H1 (cell line): ENCODE measurements around the gene C22orf42. TPM values are rescaled to one million over a fixed set of nuclear protein-coding genes. Genes with fewer than 3 reads are reported as not detected.

Experiments
- CTCF ChIA-PET: fragments of 300-600 bp; sonication (Branson Sonifier 250); formaldehyde crosslinking; loops from one replicate; lab custom pipeline; 2021; ENCODE audit not compliant: partially characterized antibody; lab: Charles Lee
- POLR2A ChIA-PET: fragments of 300-600 bp; sonication (Branson Sonifier 250); formaldehyde crosslinking; loops from one replicate; lab custom pipeline; 2021; ENCODE audit warnings: inconsistent platforms; ENCODE audit not compliant: partially characterized antibody; lab: Charles Lee
- DNase-seq, 2 experiments: peaks; one replicate each; pipeline versions ENCODE4 v3.0.0 to v3.0.0-alpha.2; 2010 to 2022; ENCODE audit warnings: low spot score in 2 of 2, low read depth in 1 of 2, mixed read lengths in 1 of 2
- FAIRE-seq: peaks from 2 replicates; lab custom pipeline; 2011; peaks lifted over from hg19 to GRCh38; lab: Jason Lieb, UNC
- H2AFZ ChIP-seq: 2 replicates; pipeline ENCODE4 v1.8.1; 2012; ENCODE audit warnings: low read length, inconsistent platforms
- H2AK5ac ChIP-seq: 2 replicates; pipeline ENCODE4 v1.6.1; 2013; ENCODE audit warnings: low read depth, low read length
- H2BK120ac ChIP-seq: replicated peaks from 2 replicates; pipeline ENCODE3; 2013; ENCODE audit warnings: low read depth, low read length, inconsistent platforms
- H2BK12ac ChIP-seq: 2 replicates; pipeline ENCODE4 v1.6.1; 2013; ENCODE audit warnings: low read depth, low read length
- H2BK15ac ChIP-seq: 2 replicates; pipeline ENCODE4 v1.6.1; 2013; ENCODE audit warnings: low read length
- H2BK20ac ChIP-seq: 2 replicates; pipeline ENCODE4 v1.6.1; 2013; ENCODE audit warnings: low read length
- H2BK5ac ChIP-seq: 2 replicates; pipeline ENCODE4 v1.6.1; 2013; ENCODE audit warnings: low read depth, low read length
- H3K14ac ChIP-seq: 2 replicates; pipeline ENCODE4 v1.6.1; 2013; ENCODE audit warnings: inconsistent platforms; ENCODE audit not compliant: insufficient read length
- H3K18ac ChIP-seq: 2 replicates; pipeline ENCODE4 v1.6.1; 2013; ENCODE audit warnings: low read length; ENCODE audit errors: extremely low read depth
- H3K23ac ChIP-seq: 2 replicates; pipeline ENCODE4 v1.6.1; 2013; ENCODE audit warnings: inconsistent platforms; ENCODE audit not compliant: insufficient read length
- H3K23me2 ChIP-seq: 2 replicates; pipeline ENCODE4 v1.6.1; 2013; ENCODE audit warnings: low read depth, low read length
- H3K27ac ChIP-seq: 2 replicates; pipeline ENCODE4 v1.6.1; 2011; ENCODE audit warnings: low read depth, low read length, inconsistent platforms
- H3K27me3 ChIP-seq, 4 experiments: replicated peaks in 1 of 4; 1 replicate in 1 of 4; 2 replicates in 3 of 4; pipeline versions ENCODE4 v1.6.1 to v1.8.1; 2011 to 2013; ENCODE audit warnings: low read length in 3 of 4, mild to moderate bottlenecking in 3 of 4, inconsistent platforms in 2 of 4, mixed read lengths in 2 of 4, moderate library complexity in 1 of 4; ENCODE audit not compliant: control insufficient read depth in 3 of 4, insufficient read depth in 3 of 4; ENCODE audit errors: extremely low read depth in 1 of 4
- H3K36me3 ChIP-seq, 4 experiments: 2 replicates each; pipeline versions ENCODE4 v1.6.1 to v1.8.1; 2011 to 2013; ENCODE audit warnings: mild to moderate bottlenecking in 4 of 4, low read length in 3 of 4, moderate library complexity in 2 of 4, control low read depth in 1 of 4, inconsistent platforms in 1 of 4; ENCODE audit not compliant: insufficient read depth in 4 of 4, control insufficient read depth in 2 of 4
- H3K4ac ChIP-seq: replicated peaks from 2 replicates; pipeline ENCODE3; 2013; ENCODE audit warnings: low read length, low read depth, mixed read lengths, inconsistent platforms; ENCODE audit not compliant: insufficient read length
- H3K4me1 ChIP-seq, 4 experiments: replicated peaks in 1 of 4; 1 replicate in 1 of 4; 2 replicates in 3 of 4; pipeline versions ENCODE4 v1.6.1 to v1.8.1; 2011 to 2013; ENCODE audit warnings: low read length in 3 of 4, inconsistent platforms in 2 of 4, mixed read lengths in 1 of 4; ENCODE audit not compliant: insufficient read depth in 4 of 4, control insufficient read depth in 3 of 4
- H3K4me2 ChIP-seq, 2 experiments: 2 replicates each; pipeline versions ENCODE4 v1.6.1 to v1.8.1; 2011 to 2013; ENCODE audit warnings: low read depth in 2 of 2, low read length in 2 of 2, control low read depth in 1 of 2, inconsistent platforms in 1 of 2, mild to moderate bottlenecking in 1 of 2; ENCODE audit not compliant: insufficient read depth in 1 of 2
- H3K4me3 ChIP-seq, 4 experiments: fragments of 200-600, 300-600 bp in 1 of 4; sonication (generic), shearing (Covaris generic), sonication (Bioruptor Twin) in 1 of 4; 2 replicates each; pipeline versions ENCODE4 v1.5.1 to v1.8.1; 2011 to 2016; ENCODE audit warnings: low read length in 4 of 4, low read depth in 3 of 4, control low read depth in 2 of 4, inconsistent platforms in 2 of 4, mild to moderate bottlenecking in 2 of 4, mixed read lengths in 1 of 4, moderate library complexity in 1 of 4; ENCODE audit not compliant: insufficient read depth in 2 of 4; ENCODE audit errors: extremely low read depth in 1 of 4
- H3K56ac ChIP-seq: replicated peaks from 2 replicates; pipeline ENCODE3; 2013; ENCODE audit warnings: low read depth, mild to moderate bottlenecking, mixed read lengths, low read length, inconsistent platforms; ENCODE audit not compliant: insufficient read length
- H3K79me1 ChIP-seq: 2 replicates; pipeline ENCODE4 v1.6.1; 2013; ENCODE audit warnings: low read depth, low read length, control low read depth
- H3K79me2 ChIP-seq, 2 experiments: 2 replicates each; pipeline versions ENCODE4 v1.6.1 to v1.8.1; 2012 to 2013; ENCODE audit warnings: low read length in 2 of 2, mild to moderate bottlenecking in 2 of 2, inconsistent platforms in 1 of 2; ENCODE audit not compliant: insufficient read depth in 2 of 2, control insufficient read depth in 1 of 2
- H3K9ac ChIP-seq, 4 experiments: replicated peaks in 1 of 4; 1 replicate in 1 of 4; 2 replicates in 3 of 4; pipeline versions ENCODE4 v1.6.1 to v1.8.1; 2011 to 2013; ENCODE audit warnings: low read depth in 3 of 4, low read length in 3 of 4, control low read depth in 2 of 4, mild to moderate bottlenecking in 2 of 4, moderate library complexity in 2 of 4, inconsistent platforms in 1 of 4; ENCODE audit errors: extremely low read depth in 1 of 4
- H3K9me3 ChIP-seq, 2 experiments: 2 replicates each; pipeline versions ENCODE4 v1.6.1 to v1.8.1; 2012 to 2013; ENCODE audit warnings: mild to moderate bottlenecking in 2 of 2, moderate library complexity in 2 of 2, control low read depth in 1 of 2, inconsistent platforms in 1 of 2, low read depth in 1 of 2, low read length in 1 of 2, mixed read lengths in 1 of 2; ENCODE audit not compliant: insufficient read depth in 2 of 2
- H4K20me1 ChIP-seq, 2 experiments: replicated peaks in 1 of 2; 2 replicates each; pipeline versions ENCODE3 to v1.8.1; 2011 to 2013; ENCODE audit warnings: inconsistent platforms in 2 of 2, low read length in 2 of 2, mild to moderate bottlenecking in 1 of 2; ENCODE audit not compliant: insufficient read depth in 2 of 2, control insufficient read depth in 1 of 2
- H4K5ac ChIP-seq: 2 replicates; pipeline ENCODE4 v1.6.1; 2013; ENCODE audit warnings: low read length, low read depth, mixed read lengths, inconsistent platforms; ENCODE audit not compliant: insufficient read length
- H4K8ac ChIP-seq: 2 replicates; pipeline ENCODE4 v1.8.0; 2013; ENCODE audit warnings: mild to moderate bottlenecking, moderate library complexity, low read length, inconsistent platforms; ENCODE audit not compliant: insufficient read depth; ENCODE audit errors: extremely low read depth
- H4K91ac ChIP-seq: replicated peaks from 2 replicates; pipeline ENCODE3; 2013; ENCODE audit warnings: low read length, mixed read lengths, inconsistent platforms; ENCODE audit not compliant: insufficient read length
- CHD2 ChIP-seq: IDR thresholded peaks from 2 replicates; pipeline ENCODE4 v1.6.1; 2012; ENCODE audit warnings: low read length, improper control_type of control experiment
- YY1 ChIP-seq: IDR thresholded peaks from 2 replicates; pipeline ENCODE4 v1.6.1; 2011; ENCODE audit warnings: low read depth, mild to moderate bottlenecking, low read length
- WGBS, 2 experiments: shearing (Covaris generic) in 1 of 2; methylation state at CpG; one replicate each; pipeline versions ENCODE4 v1.1.6 to v1.1.7; 2013 to 2015; ENCODE audit warnings: low lambda C conversion rate in 2 of 2, mixed read lengths in 2 of 2, inconsistent platforms in 1 of 2, low coverage in 1 of 2, missing lambda C conversion rate in 1 of 2; ENCODE audit not compliant: insufficient replicate concordance in 2 of 2, insufficient coverage in 1 of 2, insufficient read length in 1 of 2; ENCODE audit errors: extremely low coverage in 1 of 2, missing lambda C conversion rate in 1 of 2; 5-methylcytosine and 5-hydroxymethylcytosine counted together
- polyA plus RNA-seq, 7 experiments: library from polyadenylated mRNA; depleted of rRNA in 3 of 7; stranded (reverse) in 5 of 7; unstranded in 2 of 7; fragments of >200 nt in 5 of 7; fragments of 200-250 nt in 2 of 7; gene quantifications; 1 replicate in 5 of 7; 2 replicates in 1 of 7; 4 replicates in 1 of 7; pipeline versions ENCODE4 v1.2.1 to v1.2.3, GENCODE V29; 2011 to 2013; ENCODE audit warnings: missing spikeins in 2 of 7, mixed read lengths in 2 of 7
- total RNA-seq: library from RNA; stranded (reverse); fragmentation: NEBNext Ultra II Directional; extraction: Animal tissue kit (Norgen Biotek cat#: 25700); gene quantifications from 2 replicates; pipeline ENCODE4 v1.2.1, GENCODE V29; 2021

C22orf42 gene
- total and polyA plus RNA-seq, 2 of the 8 experiments (the other 6 are each of a cell fraction or from before 2014, with no cell fraction given), result 0.50 TPM; not detected in 1

- Histone ChIP-seq H3K79me2 (no peaks in the 10 kb centered on the region), H3K4me2 (no peak overlapping the region), H2BK15ac (no peak overlapping the region), H2BK12ac (no peak overlapping the region), H2AK5ac (no peak overlapping the region), H3K4ac (no peak overlapping the region), H4K20me1 (no peaks in the 10 kb centered on the region), H3K9ac (no peak overlapping the region), H4K5ac (no peak overlapping the region), H3K23me2 (no peaks in the 10 kb centered on the region), H3K18ac (no peak overlapping the region), H3K14ac (no peak overlapping the region), H3K23ac (no peak overlapping the region), H4K8ac (no peak overlapping the region), H3K9me3 (no peaks in the 10 kb centered on the region), H3K36me3 (no peaks in the 10 kb centered on the region), H3K56ac (no peak overlapping the region), H2BK5ac (no peak overlapping the region), H3K27ac (no peak overlapping the region), H2BK120ac (no peak overlapping the region), H2BK20ac (no peak overlapping the region), H3K4me1 (peaks cover 0 to 3% (median 0%) of the 10 kb centered on the region in 4 experiments; a peak in 1 of 7 replicates), H3K79me1 (no peaks in the 10 kb centered on the region), H2AFZ (no peak overlapping the region), H3K27me3 (no peaks in the 10 kb centered on the region), H4K91ac (no peak overlapping the region), H3K4me3 (no peak overlapping the region)
- DNase-seq (no peak), FAIRE-seq (no peak)
- 88% methylated on average over 6 of the region's 6 CpGs; no CpG with 5 or more reads in 1 of the 2 experiments for WGBS, 2 experiments
- no peak for TF ChIP-seq CHD2
- no peak for TF ChIP-seq YY1
- ChIA-PET POLR2A (interaction anchor here (1.0 to 1.7 kb wide), 2 partner anchors 8 to 17 kb away, joined by 3 read pairs; no protein-coding TSS in a partner anchor), CTCF (interaction anchor here (1.0 to 1.7 kb wide), 5 partner anchors 11 to 189 kb away, joined by 3 to 5 read pairs (median 4); no protein-coding TSS in a partner anchor)
These were observed 6.6 kb upstream of the C22orf42 start for GRCh38 chr22:32165681-32166080.
